Activated CD4-positive, alpha-beta T cell treated with anti-CD3 and anti-CD28 coated beads for 48 hours (primary cell): Measurements from ENCODE around the gene BARHL2.
A peak's percentile ranks its signal among the peaks of the same experiment; 100 is the strongest.

Experiments
- DNase-seq: peaks from one replicate; pipeline ENCODE4 v3.0.0-alpha.2; 2020

BARHL2 gene

DNA sequence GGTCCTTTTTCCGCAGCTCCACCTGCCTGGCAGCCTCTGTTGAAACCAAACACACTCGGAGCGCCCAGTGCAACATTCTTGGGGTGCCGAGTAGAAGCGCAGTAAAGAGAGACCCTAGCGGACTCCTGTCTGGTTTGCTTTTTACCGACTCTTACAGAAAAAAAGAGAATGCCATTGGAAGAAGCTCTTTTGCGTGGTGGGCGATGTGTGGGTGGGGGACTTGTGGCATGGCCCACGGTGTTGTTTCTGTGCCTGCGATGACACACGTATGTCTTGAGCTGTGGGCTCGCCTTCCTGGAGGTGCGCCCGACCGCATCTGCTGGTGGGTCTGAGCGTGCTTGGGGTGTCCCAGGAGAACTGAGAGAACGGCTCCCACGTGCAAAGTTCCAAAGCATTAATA lies 7.3 kb upstream of the BARHL2 start:
- DNase-seq, result no peak

DNA sequence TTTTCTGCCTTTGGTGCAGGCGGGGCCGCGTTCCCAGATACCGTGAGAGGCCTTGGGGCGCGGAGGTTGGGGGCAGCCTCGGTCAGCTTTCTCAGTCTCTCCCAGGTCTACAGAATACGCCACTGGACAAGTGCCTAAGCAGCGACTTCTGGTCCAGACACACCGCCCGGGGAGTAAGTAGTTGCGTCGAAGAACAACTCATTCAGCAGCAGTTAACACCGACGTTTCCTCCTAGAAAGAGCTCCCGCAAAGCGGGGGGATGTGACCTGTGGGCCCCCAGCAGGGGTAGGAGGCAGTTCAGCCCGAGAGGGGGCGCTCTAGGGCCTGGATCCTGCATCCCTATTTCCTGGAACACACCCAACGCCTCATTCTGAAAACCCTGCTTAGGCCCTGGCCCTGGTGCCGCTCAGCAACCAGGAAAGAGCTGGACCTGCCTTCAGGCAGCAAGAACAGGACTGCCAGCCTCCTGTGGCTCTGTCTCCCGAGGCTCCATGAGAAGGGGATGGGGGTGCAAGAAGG lies 6.5 kb upstream of the BARHL2 start:
- DNase-seq, result no peak

DNA sequence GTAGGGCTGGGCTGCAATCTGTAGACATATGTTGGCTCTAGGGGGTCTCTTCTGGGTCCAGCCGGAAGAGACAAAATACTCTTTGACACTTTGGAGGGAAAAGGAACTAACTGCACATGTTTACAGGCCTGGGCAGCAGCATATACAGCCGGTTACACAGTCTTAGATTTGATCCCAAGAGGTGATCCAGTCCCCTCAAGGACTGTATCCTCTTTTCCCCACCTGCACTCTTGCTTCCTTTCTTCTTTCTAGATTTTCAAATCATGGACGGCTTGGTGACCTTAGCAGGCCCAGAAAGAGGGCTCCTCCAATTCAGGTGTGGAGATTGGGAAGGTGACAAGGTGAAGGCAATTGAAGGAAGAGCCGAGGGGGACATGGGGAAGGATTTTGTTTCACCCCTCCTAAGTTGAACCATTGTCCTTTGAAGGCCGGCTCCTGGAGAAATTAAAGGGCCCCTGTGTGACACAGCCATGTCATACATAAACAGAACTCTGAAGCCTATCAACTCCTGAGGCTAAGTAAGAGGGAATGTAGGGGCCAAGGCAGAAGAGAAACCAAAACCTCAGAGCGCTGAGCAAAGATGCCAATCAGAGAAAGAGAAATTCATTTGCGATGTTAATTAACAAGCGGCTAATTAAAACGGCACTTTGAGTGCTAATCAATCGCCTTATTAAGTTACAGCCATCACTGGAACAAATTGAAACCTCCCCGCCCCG lies 5.9 kb upstream of the BARHL2 start:
- DNase-seq, result no peak

DNA sequence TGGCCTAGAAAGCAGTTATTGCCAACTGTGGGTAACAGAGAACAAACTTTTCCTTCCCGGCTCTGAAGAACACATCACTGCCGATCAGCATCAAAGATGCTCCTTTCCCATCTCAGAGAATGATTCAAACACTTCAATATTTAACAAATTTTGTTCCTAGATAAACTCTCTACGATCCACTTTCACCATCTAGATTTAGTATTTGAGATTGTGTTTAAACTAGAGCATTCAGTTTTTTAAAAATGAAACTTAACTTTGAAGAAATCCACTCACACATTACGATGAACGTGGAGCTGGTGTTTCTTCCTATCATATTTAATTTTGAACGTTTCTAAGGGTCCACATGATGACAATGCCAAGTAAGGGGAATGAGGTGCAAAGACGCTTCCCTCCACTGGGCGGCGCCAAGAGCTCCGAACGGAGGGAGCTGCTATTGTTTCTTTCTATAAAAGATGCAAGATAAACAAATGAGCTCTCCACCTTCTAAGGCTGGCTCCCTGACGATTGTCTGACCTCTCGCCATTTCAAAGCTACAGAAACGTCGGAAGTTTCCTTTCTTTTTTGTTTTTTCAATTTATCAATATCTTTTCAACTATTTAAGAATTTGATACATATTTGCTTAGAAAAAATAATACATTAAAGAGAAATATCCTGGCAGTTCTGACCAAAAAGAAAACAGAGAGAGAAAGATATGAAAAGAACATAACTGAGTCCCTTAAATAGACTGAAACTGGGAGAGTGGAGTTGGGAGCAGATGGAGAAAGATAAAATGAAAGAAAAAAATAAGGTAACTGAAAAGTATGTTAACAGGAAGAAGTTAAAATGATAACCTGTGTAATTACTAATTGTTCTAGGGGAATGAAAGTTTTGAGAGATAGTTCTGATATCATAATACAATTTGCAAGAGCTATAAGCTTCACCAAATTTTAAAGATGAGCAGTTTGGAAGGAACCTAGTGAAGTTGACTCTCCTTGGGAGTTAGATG lies 4.4 kb upstream of the BARHL2 start:
- DNase-seq, result peak; percentile 76

DNA sequence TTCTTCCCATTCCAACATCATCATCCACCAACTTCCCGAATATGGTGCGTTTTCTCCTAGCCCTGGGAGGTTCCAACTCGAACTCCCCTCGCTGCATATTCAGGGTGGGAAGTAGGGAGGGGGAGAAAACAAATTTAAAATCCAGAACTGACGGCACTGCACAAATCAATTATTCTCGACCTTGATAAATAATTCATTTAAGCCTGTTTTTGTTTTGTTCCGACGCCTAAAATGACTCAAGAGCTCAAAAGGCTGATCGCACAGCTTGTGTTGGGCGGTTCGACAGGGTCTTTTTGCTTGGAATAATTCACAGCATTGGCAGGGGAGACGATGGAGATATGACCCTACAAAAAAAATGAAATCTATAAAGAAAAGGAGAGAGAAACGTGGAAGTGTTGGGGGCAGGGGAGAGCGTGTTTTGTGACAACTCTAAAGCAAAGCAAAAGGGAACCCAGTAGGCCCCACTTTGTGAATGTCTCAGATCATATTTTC lies 3.1 kb upstream of the BARHL2 start:
- DNase-seq, result no peak

DNA sequence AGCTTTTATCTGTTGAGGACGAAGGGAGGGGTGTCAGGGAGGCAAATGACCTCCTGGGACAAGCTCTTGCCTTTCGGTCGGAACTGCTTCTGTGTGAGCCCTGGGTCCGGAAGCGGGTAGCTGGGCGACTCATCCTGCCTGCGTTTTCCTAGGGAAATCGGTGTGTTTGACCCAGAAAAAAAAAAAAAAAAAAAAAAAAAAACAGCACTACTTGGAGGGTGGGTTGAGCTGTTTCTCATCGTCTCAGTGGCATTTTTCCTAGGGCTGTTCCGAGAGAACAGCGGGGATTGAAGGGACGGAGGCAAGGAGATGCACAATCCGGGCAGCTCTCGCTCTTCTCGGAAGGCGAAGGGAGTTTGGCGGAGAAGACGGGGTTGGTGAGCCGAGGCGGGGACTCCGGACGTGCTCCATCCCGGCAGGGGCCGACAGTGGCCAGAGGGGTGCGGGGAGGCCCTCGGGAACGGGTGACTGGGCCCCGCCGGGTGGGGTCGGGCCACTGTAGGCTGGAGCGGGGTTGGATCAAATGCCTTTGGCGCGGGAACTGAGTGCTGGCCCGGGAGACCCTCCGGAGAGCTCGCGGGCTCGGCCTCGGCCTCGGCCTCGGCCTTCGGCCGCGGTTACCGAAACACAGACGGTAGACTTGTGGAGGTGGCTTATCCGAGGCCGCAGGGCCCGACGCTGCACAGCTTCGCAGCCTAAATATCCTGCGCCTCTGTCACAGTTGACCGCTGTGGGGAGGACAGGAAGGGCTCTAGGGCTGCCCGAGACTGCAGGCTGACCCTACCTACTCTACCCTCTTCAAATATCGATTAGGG lies 2.4 kb upstream of the BARHL2 start:
- DNase-seq, result no peak

DNA sequence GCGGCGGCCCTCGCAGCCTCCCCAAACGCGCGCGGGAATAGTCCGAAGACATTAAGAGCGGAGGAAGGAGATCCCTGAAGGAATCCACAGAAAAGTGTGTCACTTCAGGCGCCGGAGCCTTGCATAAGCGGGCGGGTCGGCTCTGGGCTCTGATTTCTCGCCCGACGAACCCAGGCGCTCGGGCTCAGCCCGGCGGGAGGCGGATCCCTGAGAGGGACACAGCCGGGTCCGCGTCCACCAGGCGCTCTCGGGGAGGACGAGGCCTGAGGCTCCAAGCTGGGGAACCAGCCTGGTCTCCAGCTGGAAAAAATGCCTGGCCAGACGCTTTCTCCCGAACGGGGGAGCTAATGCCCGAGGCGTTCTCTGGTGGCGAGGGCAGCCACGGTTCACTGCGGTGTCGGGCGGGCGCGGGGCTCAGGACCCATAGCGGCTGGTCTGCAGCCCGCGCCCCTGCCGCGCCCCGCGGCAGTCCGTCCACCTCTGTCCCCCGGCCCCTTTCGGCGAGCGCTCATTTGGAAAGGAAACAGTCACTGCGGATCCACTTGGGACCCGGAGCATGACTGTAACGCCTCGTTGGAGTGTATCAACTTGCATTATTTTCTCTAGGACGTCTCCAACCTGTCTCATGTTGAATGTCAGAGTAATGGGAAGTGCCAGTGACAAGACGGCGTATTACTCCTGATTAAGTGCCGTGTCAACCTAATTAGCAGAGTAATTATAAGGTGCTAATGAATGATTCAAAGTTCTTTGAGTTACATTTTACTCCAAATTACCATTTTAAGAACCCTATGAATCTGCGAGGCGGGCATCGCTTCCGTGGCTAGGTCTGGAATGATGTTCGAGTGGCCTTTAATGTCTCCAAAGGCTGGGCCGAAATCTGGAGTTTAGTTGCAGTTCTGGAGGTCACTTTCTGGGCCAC lies 1.6 kb upstream of the BARHL2 start:
- no peak for DNase-seq

DNA sequence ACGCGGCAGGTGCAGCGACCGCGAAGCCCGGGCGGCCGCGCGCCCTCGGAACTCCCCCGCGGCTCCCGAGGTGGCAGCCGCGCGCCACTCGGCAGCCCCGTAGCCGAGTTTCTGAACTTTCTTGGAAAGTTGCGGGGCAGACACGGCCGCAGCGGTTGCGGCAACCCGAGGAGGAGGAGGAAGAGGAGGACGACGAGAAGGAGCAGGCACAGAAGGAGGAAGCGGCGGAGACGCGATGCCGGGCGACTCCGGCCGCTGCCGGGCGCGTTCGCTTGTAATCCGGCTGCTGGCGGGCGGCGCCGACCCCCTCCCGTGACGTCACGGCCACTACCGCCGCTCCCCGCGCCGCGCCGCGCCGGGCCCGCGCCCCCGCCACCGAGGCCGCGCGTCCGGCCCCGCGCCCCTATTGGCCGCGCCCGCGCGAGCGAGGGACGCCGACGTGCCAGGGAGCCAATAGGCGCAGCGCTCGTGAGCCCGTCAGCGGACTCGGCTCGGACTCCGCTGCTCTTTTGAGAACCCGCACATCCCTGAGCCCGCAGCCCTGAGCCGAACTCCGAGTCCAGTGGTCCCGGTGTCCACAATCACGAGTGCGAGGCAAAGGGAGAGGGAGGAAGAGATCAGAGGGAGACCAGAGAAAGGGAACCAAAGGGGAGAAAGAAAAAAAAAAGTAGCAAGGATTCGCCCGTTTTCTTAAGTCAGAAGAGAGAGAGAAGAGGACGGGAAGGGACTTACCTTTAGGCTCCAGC lies 736 bp upstream of the BARHL2 start:
- no peak for DNase-seq

DNA sequence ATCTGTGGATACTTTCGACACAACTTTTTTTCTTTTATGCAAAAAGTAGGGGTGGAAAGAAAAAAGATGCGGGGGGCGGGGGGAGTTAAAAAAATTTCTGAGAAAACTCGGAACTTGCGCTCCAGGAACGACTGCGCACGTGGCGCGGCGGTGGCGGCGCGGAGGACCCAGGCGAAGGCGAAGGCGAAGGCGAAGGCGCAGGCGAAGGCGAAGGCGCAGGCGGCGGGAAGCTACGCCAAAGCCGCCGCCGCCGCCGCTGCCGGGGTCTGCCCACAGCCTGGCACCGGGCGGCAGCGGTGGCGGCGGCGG lies 208 bp upstream of the BARHL2 start:
- no peak for DNase-seq

DNA sequence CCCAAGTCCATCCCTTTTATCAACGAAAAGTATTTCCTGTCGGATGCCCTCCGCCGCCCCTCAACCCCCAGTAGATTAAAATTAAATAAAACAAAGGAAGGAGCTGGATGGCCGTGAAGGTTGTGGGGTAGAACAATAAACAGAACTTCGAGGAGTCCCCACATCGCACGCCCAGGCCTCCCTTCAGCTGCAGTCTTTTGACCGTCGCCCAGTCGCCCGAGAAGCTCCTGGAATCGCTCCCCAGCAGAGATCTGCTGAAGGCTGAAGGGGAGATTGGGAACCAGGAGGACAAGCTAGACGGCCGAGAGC lies 905 bp downstream of the BARHL2 start:
- no peak for DNase-seq

DNA sequence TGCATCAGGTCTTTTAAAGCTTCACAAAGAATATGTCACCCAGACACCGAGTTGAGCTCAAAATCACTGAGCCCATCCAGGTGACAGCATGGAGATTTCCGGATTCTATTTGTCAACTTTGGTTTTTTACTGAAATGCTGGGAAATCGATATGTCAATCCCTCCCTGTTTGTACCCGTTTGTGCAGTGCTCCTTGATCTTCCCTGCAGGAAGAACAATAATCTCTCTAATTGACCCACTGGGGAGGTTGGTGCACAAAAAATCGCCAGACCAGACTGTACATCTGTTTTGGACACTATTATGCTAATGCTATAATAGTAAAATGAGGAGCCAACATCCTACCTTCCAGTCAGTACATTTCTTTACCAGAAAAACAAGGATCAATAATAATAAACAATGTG lies 1.8 kb downstream of the BARHL2 start:
- no peak for DNase-seq

DNA sequence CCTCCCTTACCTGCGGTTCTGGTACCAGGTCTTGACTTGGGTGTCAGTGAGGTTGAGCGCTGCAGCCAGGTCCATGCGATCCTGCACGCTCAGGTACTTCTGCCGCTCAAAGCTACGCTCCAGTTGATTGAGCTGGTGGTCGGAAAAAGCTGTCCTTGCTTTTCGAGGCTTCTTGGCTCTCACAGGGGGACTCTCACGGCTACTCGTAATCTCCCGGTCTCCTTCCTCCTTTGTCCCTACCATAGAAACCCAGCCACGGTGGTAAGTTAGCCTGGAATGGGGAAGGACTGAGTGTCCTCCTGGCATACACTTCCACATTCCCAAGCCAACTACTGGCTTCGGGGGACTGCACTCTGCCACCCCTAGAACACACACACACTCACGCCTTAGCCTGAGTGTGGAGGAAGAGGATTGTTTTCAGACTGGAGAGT lies 2.6 kb downstream of the BARHL2 start:
- no peak for DNase-seq

DNA sequence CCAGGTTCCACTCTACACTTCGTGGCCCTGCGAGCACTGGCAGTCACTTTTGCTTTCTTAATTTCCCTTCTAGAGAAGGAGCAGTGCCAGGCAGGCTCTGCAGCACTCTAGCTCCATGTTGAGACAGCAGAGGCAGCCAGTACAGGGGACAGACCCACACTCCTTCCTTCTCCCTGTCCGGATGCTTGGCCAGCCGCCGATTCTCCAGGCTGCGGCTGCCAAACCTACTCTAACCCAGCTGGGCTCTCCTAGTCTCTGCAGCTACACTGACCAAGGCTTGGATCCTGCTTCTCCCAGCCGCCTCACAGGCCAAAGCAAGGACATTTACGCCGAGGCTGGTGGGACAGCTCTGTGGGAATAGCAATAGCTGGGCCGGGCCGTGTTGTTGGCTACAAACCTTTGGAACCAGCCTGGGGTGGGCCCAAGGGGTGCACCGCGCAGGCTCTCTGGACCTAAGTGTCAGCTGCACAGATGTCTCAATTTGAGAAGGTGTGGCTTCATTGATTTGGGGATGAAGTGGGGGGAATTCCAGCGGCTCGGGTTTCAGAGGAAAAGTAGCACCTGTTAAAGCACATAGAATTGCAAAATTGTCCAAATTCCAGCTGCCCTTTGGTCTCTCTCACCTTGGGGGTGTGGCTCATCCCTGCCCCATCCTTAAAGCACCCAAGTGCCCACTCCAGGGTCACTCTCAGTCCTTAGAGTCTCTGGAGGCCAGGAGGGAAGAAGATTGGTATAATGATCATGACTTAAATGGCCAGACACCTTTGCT lies 3.2 kb downstream of the BARHL2 start:
- no peak for DNase-seq

DNA sequence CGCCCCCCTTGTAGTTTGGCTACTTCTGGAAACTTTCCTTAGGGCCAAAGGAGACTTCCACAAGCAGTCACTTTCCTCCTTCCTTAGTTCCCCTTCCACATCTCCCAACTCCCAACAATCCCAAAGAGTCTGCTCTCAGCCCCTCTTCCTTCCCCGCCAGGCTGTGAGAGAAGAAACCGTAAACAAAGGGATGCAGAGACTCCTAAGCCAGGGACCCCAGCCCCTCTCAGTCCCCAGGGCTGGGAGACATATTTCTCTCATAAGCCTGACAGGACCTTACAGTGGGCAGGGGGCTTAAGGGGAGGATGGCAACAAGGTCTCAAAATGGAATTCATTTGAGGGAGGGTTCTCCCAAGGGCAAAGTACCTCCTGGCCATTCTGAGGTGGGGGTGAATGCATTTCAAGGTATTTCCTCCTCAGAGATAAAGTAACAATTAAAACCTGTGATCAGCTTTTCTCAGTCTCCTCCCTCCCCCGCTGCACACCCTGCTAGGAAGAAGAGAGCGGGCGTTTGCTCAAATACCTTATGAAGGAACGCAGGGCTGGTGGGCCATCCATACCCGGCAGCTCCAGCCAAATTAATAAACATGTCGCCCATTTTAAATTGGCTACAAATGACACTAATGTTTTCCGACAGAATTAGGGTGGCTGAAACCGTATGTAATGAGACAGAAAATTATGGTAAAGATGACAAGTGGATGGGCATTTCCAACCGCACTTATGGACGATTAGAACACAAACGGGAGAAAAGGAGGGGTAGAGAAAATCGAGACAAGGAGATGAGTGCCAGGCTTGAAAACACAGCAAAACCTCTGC lies 4.0 kb downstream of the BARHL2 start:
- no peak for DNase-seq

DNA sequence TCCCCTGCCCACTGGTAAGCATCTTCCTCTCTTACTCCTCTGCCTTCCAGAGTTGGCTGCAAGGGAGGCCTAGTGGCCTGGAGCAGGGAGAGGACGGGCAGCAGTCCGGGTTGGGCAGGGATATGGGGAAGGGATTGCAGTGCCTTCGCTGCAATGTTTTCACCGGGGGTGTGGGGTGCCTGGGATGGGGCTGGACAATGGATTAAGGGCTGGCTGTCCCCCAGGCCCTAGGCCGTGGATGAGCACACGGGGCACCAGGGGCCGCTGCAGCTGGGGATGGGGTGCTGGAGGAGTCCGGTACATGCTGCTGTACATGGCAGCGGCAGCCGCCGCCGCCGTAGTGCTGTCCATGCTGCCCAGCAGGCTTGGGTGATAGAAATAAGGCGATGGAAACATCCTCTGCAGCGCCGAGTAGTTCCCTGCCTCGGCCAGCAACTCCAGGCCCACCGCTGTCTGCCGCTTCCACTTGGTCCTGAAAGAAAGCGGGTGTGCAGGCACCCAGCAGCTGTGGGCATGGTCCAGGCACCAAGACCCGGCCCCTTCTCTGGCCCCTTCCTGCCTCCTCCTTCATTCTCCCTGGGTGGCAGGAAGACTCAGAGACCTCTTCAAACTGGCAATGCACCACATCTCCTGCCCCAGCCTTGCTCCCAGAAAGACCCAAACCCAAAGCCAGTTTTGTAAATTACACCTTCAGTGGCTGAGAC lies 4.8 kb downstream of the BARHL2 start:
- no peak for DNase-seq

DNA sequence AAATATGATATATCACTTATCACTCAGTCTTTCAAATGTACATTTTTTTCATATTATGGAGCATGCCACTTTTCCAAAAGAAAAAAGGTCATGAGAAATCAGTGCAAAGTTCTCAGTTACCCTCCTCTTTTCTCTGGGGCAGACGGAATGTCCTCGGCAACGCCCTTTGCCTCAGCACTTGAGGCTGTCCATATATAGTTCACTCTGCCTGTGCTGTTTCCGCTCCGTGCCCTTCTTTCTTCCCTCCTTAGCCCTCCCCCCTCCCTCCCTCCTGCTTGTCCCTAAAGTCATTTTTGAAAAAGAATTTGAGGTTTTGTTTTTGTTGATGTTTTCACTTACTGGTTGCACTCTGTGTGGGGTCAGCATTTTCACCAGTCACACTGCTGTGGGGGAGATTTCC lies 5.4 kb downstream of the BARHL2 start:
- DNase-seq, result no peak

DNA sequence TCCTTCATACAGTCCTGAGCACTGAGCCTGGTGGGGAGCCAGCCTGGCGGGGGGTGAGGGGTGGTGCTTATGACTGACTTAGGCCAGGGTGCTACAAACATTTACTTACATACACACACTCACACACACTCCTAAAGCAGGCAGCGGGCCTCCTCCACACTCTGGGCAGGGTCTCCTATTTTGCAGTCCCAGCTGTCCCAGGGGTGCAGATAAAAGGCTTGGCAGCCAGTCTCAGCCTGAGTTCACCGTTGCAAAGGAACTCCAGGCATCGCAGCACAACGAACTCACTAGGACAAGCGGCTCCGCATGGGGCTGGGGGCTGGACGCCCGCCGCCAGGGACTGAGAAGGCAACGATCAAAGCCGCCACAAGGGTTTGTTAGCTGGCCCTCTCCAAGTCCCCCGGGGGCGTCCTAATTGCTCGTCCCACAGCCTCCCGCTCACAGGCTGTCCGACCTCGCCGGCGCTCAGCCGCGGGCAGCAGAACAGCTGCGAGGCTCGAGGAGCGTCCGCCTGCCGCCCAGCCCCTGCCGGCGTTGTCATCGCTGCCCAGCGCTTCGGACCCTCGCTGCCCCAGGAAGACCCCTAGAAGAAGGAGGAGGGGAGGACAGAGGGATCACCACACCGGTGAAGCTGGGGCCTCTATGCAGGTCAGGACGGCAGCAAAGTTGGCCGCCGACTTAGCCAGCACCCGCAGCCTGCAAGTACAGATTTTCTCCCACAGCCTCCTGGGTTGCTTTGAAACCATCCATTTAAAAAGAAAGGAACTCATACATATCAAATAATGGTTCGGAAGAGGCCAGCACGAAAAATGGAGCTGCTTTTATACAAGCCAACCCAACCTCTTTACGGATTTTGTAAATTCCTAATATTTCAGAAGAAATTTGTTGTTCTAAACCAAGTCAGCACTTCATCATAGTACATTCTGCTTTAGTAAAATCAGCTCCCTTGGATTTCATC lies 6.2 kb downstream of the BARHL2 start:
- DNase-seq, result no peak

DNA sequence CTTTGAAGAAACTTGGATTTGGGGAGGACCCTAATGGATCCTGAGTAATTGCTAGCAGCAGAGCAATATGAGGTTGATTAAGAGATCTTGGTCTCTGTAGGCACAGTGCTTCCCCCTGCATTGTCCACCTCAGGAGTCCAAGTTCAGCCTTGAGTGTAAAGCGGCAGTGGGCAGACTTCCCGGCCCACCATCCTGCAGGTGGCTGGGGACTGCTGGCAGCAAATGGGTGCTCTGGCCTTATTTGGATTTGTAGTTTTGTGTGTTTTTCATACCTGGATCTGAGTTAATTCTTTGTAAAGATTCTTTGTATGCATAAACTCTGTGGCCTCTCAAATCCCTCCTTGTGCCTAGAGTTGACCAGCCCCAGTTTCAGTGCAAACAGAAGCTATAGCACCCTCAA lies 7.6 kb downstream of the BARHL2 start:
- DNase-seq, result no peak
